H1 (cell line): Measurements from ENCODE around the gene NTNG2. TPM values are rescaled to one million over a fixed set of nuclear protein-coding genes. Genes with fewer than 3 reads are reported as not detected.
A peak's percentile ranks its signal among the peaks of the same experiment; 100 is the strongest.

Source experiments
- CTCF ChIA-PET: fragments of 300-600 bp; sonication (Branson Sonifier 250); formaldehyde crosslinking; loops from one replicate; lab custom pipeline; 2021; ENCODE audit not compliant: partially characterized antibody; lab: Charles Lee
- POLR2A ChIA-PET: fragments of 300-600 bp; sonication (Branson Sonifier 250); formaldehyde crosslinking; loops from one replicate; lab custom pipeline; 2021; ENCODE audit warnings: inconsistent platforms; ENCODE audit not compliant: partially characterized antibody; lab: Charles Lee
- DNase-seq, 2 experiments: peaks; one replicate each; pipeline versions ENCODE4 v3.0.0 to v3.0.0-alpha.2; 2010 to 2022; ENCODE audit warnings: low spot score in 2 of 2, low read depth in 1 of 2, mixed read lengths in 1 of 2
- FAIRE-seq: peaks from 2 replicates; lab custom pipeline; 2011; peaks lifted over from hg19 to GRCh38; lab: Jason Lieb, UNC
- H2AFZ ChIP-seq: 2 replicates; pipeline ENCODE4 v1.8.1; 2012; ENCODE audit warnings: low read length, inconsistent platforms
- H2AK5ac ChIP-seq: 2 replicates; pipeline ENCODE4 v1.6.1; 2013; ENCODE audit warnings: low read depth, low read length
- H2BK120ac ChIP-seq: replicated peaks from 2 replicates; pipeline ENCODE3; 2013; ENCODE audit warnings: low read depth, low read length, inconsistent platforms
- H2BK12ac ChIP-seq: 2 replicates; pipeline ENCODE4 v1.6.1; 2013; ENCODE audit warnings: low read depth, low read length
- H2BK15ac ChIP-seq: 2 replicates; pipeline ENCODE4 v1.6.1; 2013; ENCODE audit warnings: low read length
- H2BK20ac ChIP-seq: 2 replicates; pipeline ENCODE4 v1.6.1; 2013; ENCODE audit warnings: low read length
- H2BK5ac ChIP-seq: 2 replicates; pipeline ENCODE4 v1.6.1; 2013; ENCODE audit warnings: low read depth, low read length
- H3K14ac ChIP-seq: 2 replicates; pipeline ENCODE4 v1.6.1; 2013; ENCODE audit warnings: inconsistent platforms; ENCODE audit not compliant: insufficient read length
- H3K18ac ChIP-seq: 2 replicates; pipeline ENCODE4 v1.6.1; 2013; ENCODE audit warnings: low read length; ENCODE audit errors: extremely low read depth
- H3K23ac ChIP-seq: 2 replicates; pipeline ENCODE4 v1.6.1; 2013; ENCODE audit warnings: inconsistent platforms; ENCODE audit not compliant: insufficient read length
- H3K23me2 ChIP-seq: 2 replicates; pipeline ENCODE4 v1.6.1; 2013; ENCODE audit warnings: low read depth, low read length
- H3K27ac ChIP-seq: 2 replicates; pipeline ENCODE4 v1.6.1; 2011; ENCODE audit warnings: low read depth, low read length, inconsistent platforms
- H3K27me3 ChIP-seq, 4 experiments: replicated peaks in 1 of 4; 1 replicate in 1 of 4; 2 replicates in 3 of 4; pipeline versions ENCODE4 v1.6.1 to v1.8.1; 2011 to 2013; ENCODE audit warnings: low read length in 3 of 4, mild to moderate bottlenecking in 3 of 4, inconsistent platforms in 2 of 4, mixed read lengths in 2 of 4, moderate library complexity in 1 of 4; ENCODE audit not compliant: control insufficient read depth in 3 of 4, insufficient read depth in 3 of 4; ENCODE audit errors: extremely low read depth in 1 of 4
- H3K36me3 ChIP-seq, 4 experiments: 2 replicates each; pipeline versions ENCODE4 v1.6.1 to v1.8.1; 2011 to 2013; ENCODE audit warnings: mild to moderate bottlenecking in 4 of 4, low read length in 3 of 4, moderate library complexity in 2 of 4, control low read depth in 1 of 4, inconsistent platforms in 1 of 4; ENCODE audit not compliant: insufficient read depth in 4 of 4, control insufficient read depth in 2 of 4
- H3K4ac ChIP-seq: replicated peaks from 2 replicates; pipeline ENCODE3; 2013; ENCODE audit warnings: low read length, low read depth, mixed read lengths, inconsistent platforms; ENCODE audit not compliant: insufficient read length
- H3K4me1 ChIP-seq, 4 experiments: replicated peaks in 1 of 4; 1 replicate in 1 of 4; 2 replicates in 3 of 4; pipeline versions ENCODE4 v1.6.1 to v1.8.1; 2011 to 2013; ENCODE audit warnings: low read length in 3 of 4, inconsistent platforms in 2 of 4, mixed read lengths in 1 of 4; ENCODE audit not compliant: insufficient read depth in 4 of 4, control insufficient read depth in 3 of 4
- H3K4me2 ChIP-seq, 2 experiments: 2 replicates each; pipeline versions ENCODE4 v1.6.1 to v1.8.1; 2011 to 2013; ENCODE audit warnings: low read depth in 2 of 2, low read length in 2 of 2, control low read depth in 1 of 2, inconsistent platforms in 1 of 2, mild to moderate bottlenecking in 1 of 2; ENCODE audit not compliant: insufficient read depth in 1 of 2
- H3K4me3 ChIP-seq, 4 experiments: fragments of 200-600, 300-600 bp in 1 of 4; sonication (generic), shearing (Covaris generic), sonication (Bioruptor Twin) in 1 of 4; 2 replicates each; pipeline versions ENCODE4 v1.5.1 to v1.8.1; 2011 to 2016; ENCODE audit warnings: low read length in 4 of 4, low read depth in 3 of 4, control low read depth in 2 of 4, inconsistent platforms in 2 of 4, mild to moderate bottlenecking in 2 of 4, mixed read lengths in 1 of 4, moderate library complexity in 1 of 4; ENCODE audit not compliant: insufficient read depth in 2 of 4; ENCODE audit errors: extremely low read depth in 1 of 4
- H3K56ac ChIP-seq: replicated peaks from 2 replicates; pipeline ENCODE3; 2013; ENCODE audit warnings: low read depth, mild to moderate bottlenecking, mixed read lengths, low read length, inconsistent platforms; ENCODE audit not compliant: insufficient read length
- H3K79me1 ChIP-seq: 2 replicates; pipeline ENCODE4 v1.6.1; 2013; ENCODE audit warnings: low read depth, low read length, control low read depth
- H3K79me2 ChIP-seq, 2 experiments: 2 replicates each; pipeline versions ENCODE4 v1.6.1 to v1.8.1; 2012 to 2013; ENCODE audit warnings: low read length in 2 of 2, mild to moderate bottlenecking in 2 of 2, inconsistent platforms in 1 of 2; ENCODE audit not compliant: insufficient read depth in 2 of 2, control insufficient read depth in 1 of 2
- H3K9ac ChIP-seq, 4 experiments: replicated peaks in 1 of 4; 1 replicate in 1 of 4; 2 replicates in 3 of 4; pipeline versions ENCODE4 v1.6.1 to v1.8.1; 2011 to 2013; ENCODE audit warnings: low read depth in 3 of 4, low read length in 3 of 4, control low read depth in 2 of 4, mild to moderate bottlenecking in 2 of 4, moderate library complexity in 2 of 4, inconsistent platforms in 1 of 4; ENCODE audit errors: extremely low read depth in 1 of 4
- H3K9me3 ChIP-seq, 2 experiments: 2 replicates each; pipeline versions ENCODE4 v1.6.1 to v1.8.1; 2012 to 2013; ENCODE audit warnings: mild to moderate bottlenecking in 2 of 2, moderate library complexity in 2 of 2, control low read depth in 1 of 2, inconsistent platforms in 1 of 2, low read depth in 1 of 2, low read length in 1 of 2, mixed read lengths in 1 of 2; ENCODE audit not compliant: insufficient read depth in 2 of 2
- H4K20me1 ChIP-seq, 2 experiments: replicated peaks in 1 of 2; 2 replicates each; pipeline versions ENCODE3 to v1.8.1; 2011 to 2013; ENCODE audit warnings: inconsistent platforms in 2 of 2, low read length in 2 of 2, mild to moderate bottlenecking in 1 of 2; ENCODE audit not compliant: insufficient read depth in 2 of 2, control insufficient read depth in 1 of 2
- H4K5ac ChIP-seq: 2 replicates; pipeline ENCODE4 v1.6.1; 2013; ENCODE audit warnings: low read length, low read depth, mixed read lengths, inconsistent platforms; ENCODE audit not compliant: insufficient read length
- H4K8ac ChIP-seq: 2 replicates; pipeline ENCODE4 v1.8.0; 2013; ENCODE audit warnings: mild to moderate bottlenecking, moderate library complexity, low read length, inconsistent platforms; ENCODE audit not compliant: insufficient read depth; ENCODE audit errors: extremely low read depth
- H4K91ac ChIP-seq: replicated peaks from 2 replicates; pipeline ENCODE3; 2013; ENCODE audit warnings: low read length, mixed read lengths, inconsistent platforms; ENCODE audit not compliant: insufficient read length
- EGR1 ChIP-seq: IDR thresholded peaks from 2 replicates; pipeline ENCODE4 v1.6.1; 2011; ENCODE audit warnings: low read depth, low read length, borderline replicate concordance
- RAD21 ChIP-seq, 2 experiments: IDR thresholded peaks in 1 of 2; conservative IDR thresholded peaks in 1 of 2; 2 replicates each; pipeline ENCODE4 v1.6.1; 2011; ENCODE audit warnings: low read depth in 2 of 2, low read length in 2 of 2, improper control_type of control experiment in 1 of 2, inconsistent platforms in 1 of 2, mild to moderate bottlenecking in 1 of 2, moderate library complexity in 1 of 2
- TCF12 ChIP-seq: IDR thresholded peaks from 2 replicates; pipeline ENCODE4 v1.6.1; 2011; ENCODE audit warnings: low read depth, mild to moderate bottlenecking, low read length
- WGBS, 2 experiments: shearing (Covaris generic) in 1 of 2; methylation state at CpG; one replicate each; pipeline versions ENCODE4 v1.1.6 to v1.1.7; 2013 to 2015; ENCODE audit warnings: low lambda C conversion rate in 2 of 2, mixed read lengths in 2 of 2, inconsistent platforms in 1 of 2, low coverage in 1 of 2, missing lambda C conversion rate in 1 of 2; ENCODE audit not compliant: insufficient replicate concordance in 2 of 2, insufficient coverage in 1 of 2, insufficient read length in 1 of 2; ENCODE audit errors: extremely low coverage in 1 of 2, missing lambda C conversion rate in 1 of 2; 5-methylcytosine and 5-hydroxymethylcytosine counted together
- polyA plus RNA-seq, 7 experiments: library from polyadenylated mRNA; depleted of rRNA in 3 of 7; stranded (reverse) in 5 of 7; unstranded in 2 of 7; fragments of >200 nt in 5 of 7; fragments of 200-250 nt in 2 of 7; gene quantifications; 1 replicate in 5 of 7; 2 replicates in 1 of 7; 4 replicates in 1 of 7; pipeline versions ENCODE4 v1.2.1 to v1.2.3, GENCODE V29; 2011 to 2013; ENCODE audit warnings: missing spikeins in 2 of 7, mixed read lengths in 2 of 7
- total RNA-seq: library from RNA; stranded (reverse); fragmentation: NEBNext Ultra II Directional; extraction: Animal tissue kit (Norgen Biotek cat#: 25700); gene quantifications from 2 replicates; pipeline ENCODE4 v1.2.1, GENCODE V29; 2021

The NTNG2 gene
- total and polyA plus RNA-seq, 2 of the 8 experiments (the other 6 are each of a cell fraction or from before 2014, with no cell fraction given), result 1.4 to 1.5 TPM

- Histone ChIP-seq H3K4me2 (peak overlapping the region; percentile 4 to 37), H3K4me1 (peaks cover 8 to 53% (median 35%) of the 10 kb centered on the region in 4 experiments)
- WGBS, 2 experiments, result 31% methylated on average over 10 of the region's 20 CpGs; no CpG with 5 or more reads in 1 of the 2 experiments
Measured at GRCh38 chr9:132185073-132186009, 23.5 kb downstream of the NTNG2 start.

More at GRCh38 chr9:132185073-132186009, 23.5 kb downstream of the NTNG2 start:
- H3K9me3 ChIP-seq, result no peaks in the 10 kb centered on the region
- H2BK15ac ChIP-seq, result peak overlapping the region; percentile 46; the same call in 1 of the 2 replicates
- no peaks in the 10 kb centered on the region for H3K79me1 ChIP-seq
- no peaks in the 10 kb centered on the region for H3K23me2 ChIP-seq
- POLR2A ChIA-PET, result interaction anchor here (0.5 to 1.4 kb wide), 6 partner anchors 14 to 60 kb away, joined by 3 to 5 read pairs (median 3); no protein-coding TSS in a partner anchor
- no peak for DNase-seq
- CTCF ChIA-PET, result interaction anchor here (0.6 to 15.4 kb wide), 11 partner anchors 8 to 422 kb away, joined by 3 to 203 read pairs (median 3); no protein-coding TSS in a partner anchor
- no peak overlapping the region for H3K4ac ChIP-seq
- H2BK12ac ChIP-seq, result no peak overlapping the region
- no peak overlapping the region for H3K14ac ChIP-seq
- H2BK5ac ChIP-seq, result no peak overlapping the region; the same call in 1 of the 2 replicates
- H3K27ac ChIP-seq, result no peak overlapping the region
- no peak overlapping the region for H2BK120ac ChIP-seq
- peak overlapping the region; percentile 71 for H3K18ac ChIP-seq
- peaks cover 0 to 23% (median 16%) of the 10 kb centered on the region in 4 experiments; a peak in 6 of 7 replicates for H3K27me3 ChIP-seq
- no peak overlapping the region for H2AFZ ChIP-seq
- no peaks in the 10 kb centered on the region for H3K36me3 ChIP-seq
- H4K20me1 ChIP-seq, result no peaks in the 10 kb centered on the region
- peak overlapping the region in 2 of 4 experiments; percentile 19 to 45; a peak in 4 of 8 replicates for H3K4me3 ChIP-seq
- peak overlapping the region; percentile 70 for H4K91ac ChIP-seq
- no peak overlapping the region for H4K5ac ChIP-seq
- no peak overlapping the region; the same call in 1 of the 2 replicates for H2BK20ac ChIP-seq
- no peak for TF ChIP-seq TCF12
- no peak for TF ChIP-seq RAD21 (IDR thresholded peaks at IDR 0.05 in 1 of 2, conservative IDR thresholded peaks at IDR 0.05 in 1 of 2; ENCODE audit: low read depth in 2 of 2, low read length in 2 of 2)
- peak; percentile 19; the same call in 1 of the 2 replicates for TF ChIP-seq EGR1
- H3K23ac ChIP-seq, result no peak overlapping the region
- peak overlapping the region; percentile 43; the same call in 1 of the 2 replicates for H4K8ac ChIP-seq
- 0 out of 2 replicates have a peak overlapping the region, but pooled peaks have one; percentile 75 for H2AK5ac ChIP-seq
- FAIRE-seq, result no peak
- no peak overlapping the region for H3K9ac ChIP-seq
- no peaks in the 10 kb centered on the region for H3K79me2 ChIP-seq
- H3K56ac ChIP-seq, result no peak overlapping the region
